PC-3 (cell line): ENCODE data around the gene GRK6.

Experiments used
- CTCF ChIP-seq: fragments of 300-600 bp; sonication (generic); conservative IDR thresholded peaks from 2 replicates; pipeline ENCODE4 v1.5.1; 2017; ENCODE audit warnings: antibody characterized with exemption, low read depth, mild to moderate bottlenecking, low read length
- EZH2 ChIP-seq: fragments of 300-600 bp; sonication (generic); IDR thresholded peaks from one replicate; pipeline ENCODE4 v1.6.1; 2017; ENCODE audit warnings: antibody characterized with exemption, mild to moderate bottlenecking, low read length; ENCODE audit not compliant: unreplicated experiment
- EZH2phosphoT487 ChIP-seq: fragments of 300-600 bp; sonication (generic); IDR thresholded peaks from 2 replicates; pipeline ENCODE4 v1.6.1; 2018; ENCODE audit warnings: mild to moderate bottlenecking, antibody characterized with exemption, low read length, borderline replicate concordance

GRCh38 chr5:177465044-177465443, 38.6 kb downstream of the GRK6 start:
- TF ChIP-seq CTCF (no peak), EZH2 (no peak), EZH2phosphoT487 (no peak)
